Body of pancreas (tissue), 4 donors: ENCODE results near the gene SLC5A3. TPM values are rescaled to one million over a fixed set of nuclear protein-coding genes. Genes with fewer than 3 reads are reported as not detected.

ENCODE experiments used
- ATAC-seq: fragments of 150-250 bp; one replicate; pipeline ENCODE4 v1.9.1; 2016
- DNase-seq, 4 donors: peaks; one replicate each; pipeline ENCODE4 v3.0.0-alpha.2; 2019
- H3K27ac ChIP-seq, 4 donors: fragments of 200-600 bp; sonication (generic); 1 replicate in 3 of 4; 2 replicates in 1 of 4; pipeline versions ENCODE4 v1.5.1 to v1.6.1; 2016 to 2019; ENCODE audit warnings: mild to moderate bottlenecking in 1 of 4, mixed read lengths in 1 of 4, moderate library complexity in 1 of 4
- H3K27me3 ChIP-seq, 2 donors: fragments of 200-600 bp; sonication (generic); one replicate each; pipeline ENCODE4 v1.6.0; 2016; ENCODE audit warnings: mild to moderate bottlenecking in 1 of 2
- H3K36me3 ChIP-seq, 2 donors: fragments of 200-600 bp; sonication (generic); replicated peaks in 1 of 2; 2 replicates each; pipeline ENCODE4 v1.5.1; 2016; ENCODE audit warnings: low read depth in 2 of 2; ENCODE audit not compliant: insufficient read depth in 1 of 2
- H3K4me1 ChIP-seq: fragments of 200-600 bp; sonication (generic); one replicate; pipeline ENCODE4 v1.6.0; 2016
- H3K4me3 ChIP-seq, 2 donors: fragments of 200-600 bp; sonication (generic); 1 replicate in 1 of 2; 2 replicates in 1 of 2; pipeline ENCODE4 v1.5.1; 2016 to 2019
- H3K9me3 ChIP-seq, 3 donors: fragments of 200-600 bp; sonication (generic); 1 replicate in 2 of 3; 2 replicates in 1 of 3; pipeline ENCODE4 v1.5.1; 2016
- CTCF ChIP-seq, 7 experiments: fragments of 450-650 bp in 4 of 7; fragments of 200-600 bp in 3 of 7; sonication (generic) in 3 of 7; IDR thresholded peaks; one replicate each; pipeline ENCODE4 v1.5.1; 2016 to 2019; ENCODE audit warnings: antibody characterized with exemption in 7 of 7
- POLR2A ChIP-seq, 3 donors: fragments of 450-650 bp; IDR thresholded peaks; one replicate each; pipeline ENCODE4 v1.6.1; 2016; ENCODE audit warnings: antibody characterized with exemption in 3 of 3, mild to moderate bottlenecking in 2 of 3
- WGBS, 2 donors: methylation state at CpG; one replicate each; pipeline ENCODE4 v1.1.5; 2017; 5-methylcytosine and 5-hydroxymethylcytosine counted together
- intact Hi-C: fragments of 100-400 bp; cut with DNase I; formaldehyde crosslinking; loops from one replicate; pipeline ENCODE4 v1.15.1; 2023
- total RNA-seq, 2 donors: library from RNA; depleted of rRNA; stranded (reverse); fragments of >200 nt; gene quantifications; one replicate each; pipeline ENCODE4 v1.1.0, GENCODE V29; 2016

Gene SLC5A3
- 1 to 10 TPM; 7.3 to 7.8 TPM for total RNA-seq

GRCh38 chr21:34073032-34073748 is at the start of gene SLC5A3, which contains the start of gene MRPS6:
SLC5A3 (plus strand) TSS chr21:34073578; CDS start chr21:34095199, 21,621 bp downstream.
MRPS6 (plus strand) TSS chr21:34073578; CDS start chr21:34073701, 123 bp downstream.
- Histone ChIP-seq H3K36me3 (no peaks in the 10 kb centered on the region), H3K27me3 (no peaks in the 10 kb centered on the region), H3K9me3 (no peaks in the 10 kb centered on the region), H3K27ac (peak within 1 kb of the TSS; percentile 79 to 90 (median 84)), H3K4me1 (peaks cover 22% of the 10 kb centered on the region), H3K4me3 (peak within 1 kb of the TSS; percentile 43 to 55)
- intact Hi-C loops, result no loop called here
- ATAC-seq, result peak; percentile 89
- TF ChIP-seq CTCF (IDR thresholded peaks at IDR 0.05) (peak in 2 of 7 experiments; percentile 22 to 39), POLR2A (IDR thresholded peaks at IDR 0.05) (peak; percentile 83 to 89 (median 88))
- 0% methylated on average over 72 of the region's 104 CpGs; no CpG with 5 or more reads in 1 of the 2 donors for WGBS, 2 donors
- DNase-seq, result peak; percentile 89 to 91 (median 90)

GRCh38 chr21:34023691-34024373 is 49.5 kb upstream of the SLC5A3 start:
- WGBS, 2 donors, result 63 to 74% methylated on average over 8 of the region's 8 CpGs
- Histone ChIP-seq H3K4me3 (no peak overlapping the region), H3K4me1 (no peaks in the 10 kb centered on the region), H3K36me3 (no peaks in the 10 kb centered on the region), H3K27me3 (no peaks in the 10 kb centered on the region), H3K9me3 (no peaks in the 10 kb centered on the region), H3K27ac (no peak overlapping the region)
- DNase-seq, result no peak
- no peak for ATAC-seq
- TF ChIP-seq POLR2A (IDR thresholded peaks at IDR 0.05), result no peak
- TF ChIP-seq CTCF (IDR thresholded peaks at IDR 0.05), result no peak
- intact Hi-C loops, result no loop called here

- TF ChIP-seq POLR2A (IDR thresholded peaks at IDR 0.05) (no peak), CTCF (IDR thresholded peaks at IDR 0.05) (no peak)
- no peak for DNase-seq
- no peak for ATAC-seq
- Histone ChIP-seq H3K4me1 (no peaks in the 10 kb centered on the region), H3K27ac (no peak overlapping the region), H3K27me3 (no peaks in the 10 kb centered on the region), H3K4me3 (no peak overlapping the region), H3K9me3 (no peaks in the 10 kb centered on the region), H3K36me3 (no peaks in the 10 kb centered on the region)
- WGBS, 2 donors, result 87 to 95% methylated on average over 3 of the region's 3 CpGs
- intact Hi-C loops, result no loop called here
Measured at GRCh38 chr21:34024374-34024693, 49.0 kb upstream of the SLC5A3 start.

- 75 to 82% methylated on average over 9 of the region's 9 CpGs for WGBS, 2 donors
- ATAC-seq, result no peak
- H3K4me1 ChIP-seq, result no peaks in the 10 kb centered on the region
- no peaks in the 10 kb centered on the region for H3K27me3 ChIP-seq
- H3K36me3 ChIP-seq, result no peaks in the 10 kb centered on the region
- TF ChIP-seq POLR2A (IDR thresholded peaks at IDR 0.05) (no peak), CTCF (IDR thresholded peaks at IDR 0.05) (no peak)
- no peak for DNase-seq
- no peak overlapping the region for H3K27ac ChIP-seq
- H3K9me3 ChIP-seq, result no peaks in the 10 kb centered on the region
- intact Hi-C loops, result no loop called here
- no peak overlapping the region for H3K4me3 ChIP-seq
Measured at GRCh38 chr21:34027721-34028461, 45.5 kb upstream of the SLC5A3 start.
